SK-N-SH (cell line): ENCODE data around the gene MRPS18A. TPM values are rescaled to one million over a fixed set of nuclear protein-coding genes. Genes with fewer than 3 reads are reported as not detected.

Experiments
- CTCF ChIA-PET: fragments of 300-600, 350-600 bp; formaldehyde crosslinking; extraction: SDS; loops from one replicate; lab custom pipeline; 2021; lab: Yijun Ruan, JAX
- POLR2A ChIA-PET: fragments of 350-600 bp; sonication (Branson Sonifier 250); formaldehyde crosslinking; extraction: SDS; loops from one replicate; lab custom pipeline; 2020; ENCODE audit warnings: antibody characterized with exemption, inconsistent platforms; lab: Yijun Ruan, JAX
- DNase-seq: peaks from one replicate; pipeline ENCODE4 v3.0.0; 2012
- H2AFZ ChIP-seq: fragments of 200-600 bp; sonication (generic); 2 replicates; pipeline ENCODE4 v1.8.1; 2016; ENCODE audit warnings: antibody characterized with exemption, mild to moderate bottlenecking, low read depth
- H3F3A ChIP-seq: fragments of 200-600 bp; sonication (generic); replicated peaks from 2 replicates; pipeline ENCODE3; 2016; ENCODE audit warnings: antibody characterized with exemption, mild to moderate bottlenecking; ENCODE audit not compliant: insufficient read depth
- H3K27ac ChIP-seq, 2 experiments: fragments of 200-500 bp in 1 of 2; fragments of 200-600 bp in 1 of 2; sonication (Bioruptor generic) in 1 of 2; sonication (generic), shearing (Covaris generic) in 1 of 2; 2 replicates each; pipeline versions ENCODE4 v1.5.1 to v1.6.1; 2014 to 2016; ENCODE audit warnings: low read depth in 2 of 2, inconsistent platforms in 1 of 2, low read length in 1 of 2, mild to moderate bottlenecking in 1 of 2, mixed read lengths in 1 of 2
- H3K27me3 ChIP-seq: fragments of 200-600 bp; sonication (generic), shearing (Covaris generic); 2 replicates; pipeline ENCODE4 v1.6.1; 2016; ENCODE audit warnings: mixed run types; ENCODE audit not compliant: insufficient read depth
- H3K36me3 ChIP-seq, 2 experiments: fragments of 200-500 bp in 1 of 2; fragments of 200-600 bp in 1 of 2; sonication (Bioruptor generic) in 1 of 2; sonication (generic) in 1 of 2; replicated peaks in 1 of 2; 2 replicates each; pipeline versions ENCODE3 to v1.5.1; 2014 to 2016; ENCODE audit warnings: low read length in 1 of 2, mild to moderate bottlenecking in 1 of 2; ENCODE audit not compliant: insufficient read depth in 2 of 2, control insufficient read depth in 1 of 2
- H3K4me1 ChIP-seq, 2 experiments: fragments of 200-500 bp in 1 of 2; fragments of 200-600 bp in 1 of 2; sonication (Bioruptor generic) in 1 of 2; sonication (generic), shearing (Covaris generic) in 1 of 2; 2 replicates each; pipeline versions ENCODE4 v1.5.1 to v1.6.1; 2014 to 2016; ENCODE audit warnings: low read depth in 1 of 2, low read length in 1 of 2, mixed run types in 1 of 2; ENCODE audit not compliant: insufficient read depth in 2 of 2, control insufficient read depth in 1 of 2
- H3K4me2 ChIP-seq: fragments of 200-600 bp; sonication (generic), shearing (Covaris generic); 2 replicates; pipeline ENCODE4 v1.6.1; 2017; ENCODE audit warnings: mixed run types
- H3K4me3 ChIP-seq, 2 experiments: fragments of 200-500 bp in 1 of 2; fragments of 200-600 bp in 1 of 2; sonication (Bioruptor generic) in 1 of 2; sonication (generic), shearing (Covaris generic) in 1 of 2; 2 replicates each; pipeline versions ENCODE4 v1.5.1 to v1.8.1; 2014 to 2016; ENCODE audit warnings: low read depth in 2 of 2, inconsistent platforms in 1 of 2, low read length in 1 of 2, mild to moderate bottlenecking in 1 of 2, mixed read lengths in 1 of 2, moderate library complexity in 1 of 2
- H3K79me2 ChIP-seq: fragments of 200-600 bp; sonication (generic); 2 replicates; pipeline ENCODE4 v1.8.1; 2017; ENCODE audit warnings: mild to moderate bottlenecking; ENCODE audit not compliant: insufficient read depth
- H3K9ac ChIP-seq: fragments of 200-600 bp; sonication (generic); 2 replicates; pipeline ENCODE4 v1.6.1; 2017; ENCODE audit warnings: mixed run types
- H3K9me2 ChIP-seq: fragments of 200-600 bp; sonication (generic); 2 replicates; pipeline ENCODE4 v1.6.1; 2017; ENCODE audit warnings: mixed run types
- H3K9me3 ChIP-seq: fragments of 200-600 bp; sonication (generic); 2 replicates; pipeline ENCODE4 v1.6.1; 2017; ENCODE audit warnings: mixed run types, mild to moderate bottlenecking, moderate library complexity
- H4K20me1 ChIP-seq: fragments of 200-600 bp; sonication (generic); 2 replicates; pipeline ENCODE4 v1.6.1; 2017; ENCODE audit warnings: mild to moderate bottlenecking, mixed run types; ENCODE audit not compliant: insufficient read depth
- ELF1 ChIP-seq: IDR thresholded peaks from 2 replicates; pipeline ENCODE4 v1.4.0; 2012
- EZH2phosphoT487 ChIP-seq: fragments of 200-600 bp; sonication (generic); IDR thresholded peaks from 2 replicates; pipeline ENCODE4 v1.6.1; 2017; ENCODE audit warnings: low read depth, mixed run types, mild to moderate bottlenecking, antibody characterized with exemption, moderate library complexity, borderline replicate concordance
- POLR2AphosphoS5 ChIP-seq: IDR thresholded peaks from 2 replicates; pipeline ENCODE4 v1.6.1; 2012; ENCODE audit warnings: low read depth, low read length
- RCOR1 ChIP-seq: fragments of 150-350 bp; IDR thresholded peaks from 2 replicates; pipeline ENCODE4 v1.6.1; 2017; ENCODE audit warnings: antibody characterized with exemption, low read length
- REST ChIP-seq: IDR thresholded peaks from 2 replicates; pipeline ENCODE4 v1.6.1; 2012; ENCODE audit warnings: mild to moderate bottlenecking, low read depth, low read length, moderate library complexity
- RFX5 ChIP-seq: IDR thresholded peaks from 2 replicates; pipeline ENCODE4 v1.6.1; 2012; ENCODE audit warnings: mild to moderate bottlenecking, improper control_type of control experiment, low read length
- RXRA ChIP-seq: IDR thresholded peaks from 2 replicates; pipeline ENCODE4 v1.4.0; 2012; ENCODE audit warnings: low read depth, mild to moderate bottlenecking, borderline replicate concordance
- SIN3A ChIP-seq: IDR thresholded peaks from 2 replicates; pipeline ENCODE4 v1.6.1; 2012; ENCODE audit warnings: low read depth, mild to moderate bottlenecking, low read length, moderate library complexity, borderline replicate concordance
- TCF12 ChIP-seq: IDR thresholded peaks from 2 replicates; pipeline ENCODE4 v1.4.0; 2012
- TEAD4 ChIP-seq: IDR thresholded peaks from 2 replicates; pipeline ENCODE4 v1.4.0; 2012; ENCODE audit warnings: mild to moderate bottlenecking, borderline replicate concordance; ENCODE audit not compliant: insufficient read depth
- WGBS: methylation state at CpG from one replicate; pipeline ENCODE4 v1.1.6; 2017; ENCODE audit warnings: low lambda C conversion rate; 5-methylcytosine and 5-hydroxymethylcytosine counted together
- polyA plus RNA-seq, 3 experiments: library from polyadenylated mRNA; depleted of rRNA; stranded (reverse); fragments of >200 nt; gene quantifications; 2 replicates each; pipeline ENCODE4 v1.2.3, GENCODE V29; 2012

The MRPS18A gene
- polyA plus RNA-seq, 1 of the 3 experiments (the other 2 are of a cell fraction), result 57.0 TPM

- Histone ChIP-seq H3K4me1 (peaks cover 0 to 14% of the 10 kb centered on the region in 2 experiments; a peak in 1 of 4 replicates), H4K20me1 (no peaks in the 10 kb centered on the region), H3K36me3 (no peaks in the 10 kb centered on the region), H3K27ac (no peak overlapping the region), H3K27me3 (no peaks in the 10 kb centered on the region), H3F3A (no peaks in the 10 kb centered on the region), H3K4me3 (no peak overlapping the region), H2AFZ (no peak overlapping the region), H3K9ac (no peak overlapping the region), H3K79me2 (no peaks in the 10 kb centered on the region), H3K9me2 (no peaks in the 10 kb centered on the region), H3K4me2 (no peak overlapping the region), H3K9me3 (peaks cover 8% of the 10 kb centered on the region)
- WGBS, result 50% methylated on average over 1 of the region's 2 CpGs
- TF ChIP-seq TCF12 (no peak), EZH2phosphoT487 (no peak), REST (no peak), RFX5 (no peak), POLR2AphosphoS5 (no peak), TEAD4 (no peak), ELF1 (no peak)
- ChIA-PET CTCF (interaction anchor here (1.0 to 2.7 kb wide), 4 partner anchors 12 to 344 kb away, joined by 3 to 8 read pairs (median 4); partner anchors contain the start of gene VEGFA), POLR2A (no interaction called here)
- DNase-seq, result peak; percentile 6
Measured at GRCh38 chr6:43735642-43736199, 48.1 kb upstream of the MRPS18A start.

GRCh38 chr6:43734294-43734665, 46.7 kb upstream of the MRPS18A start:
- Histone ChIP-seq H3K36me3 (no peaks in the 10 kb centered on the region), H3K4me1 (peaks cover 0 to under 1% of the 10 kb centered on the region in 2 experiments; a peak in 1 of 4 replicates), H3K9ac (no peak overlapping the region), H3K4me2 (no peak overlapping the region), H2AFZ (no peak overlapping the region), H3K9me3 (peaks cover 12% of the 10 kb centered on the region), H3F3A (no peaks in the 10 kb centered on the region), H3K27me3 (no peaks in the 10 kb centered on the region), H3K79me2 (no peaks in the 10 kb centered on the region), H3K9me2 (no peaks in the 10 kb centered on the region), H4K20me1 (no peaks in the 10 kb centered on the region), H3K27ac (no peak overlapping the region), H3K4me3 (no peak overlapping the region)
- CTCF ChIA-PET, result interaction anchor here (0.8 to 2.7 kb wide), 4 partner anchors 8 to 345 kb away, joined by 3 to 8 read pairs (median 4); partner anchors contain the start of gene VEGFA
- TF ChIP-seq SIN3A, result no peak
- TF ChIP-seq RXRA, result no peak
- no peak for TF ChIP-seq RCOR1
- WGBS, result 100% methylated on average over 1 of the region's 3 CpGs
- POLR2A ChIA-PET, result no interaction called here
- DNase-seq, result no peak
